HG02610 (cell line): Measurements from ENCODE around the gene LRRC56.

Experiments
- ATAC-seq: cut with Tn5 transposase; IDR thresholded peaks from one replicate; pipeline ENCODE4 v1.9.1; 2021; ENCODE audit warnings: mild to moderate bottlenecking, moderate library complexity; ENCODE audit not compliant: unreplicated experiment

The LRRC56 gene

GRCh38 chr11:518463-519202 is 18.7 kb upstream of the LRRC56 start:
- ATAC-seq: peak; percentile 60

GRCh38 chr11:520428-521176 is 16.7 kb upstream of the LRRC56 start:
- ATAC-seq: no peak

- ATAC-seq: no peak
Measured at GRCh38 chr11:521177-521688, 16.1 kb upstream of the LRRC56 start.

GRCh38 chr11:526192-526591 is 11.1 kb upstream of the LRRC56 start:
- ATAC-seq: no peak

GRCh38 chr11:528166-528814 is 9.0 kb upstream of the LRRC56 start:
- ATAC-seq: no peak

GRCh38 chr11:528815-529727 is 8.3 kb upstream of the LRRC56 start:
- no peak for ATAC-seq

GRCh38 chr11:529728-530411 is 7.5 kb upstream of the LRRC56 start:
- ATAC-seq: no peak

GRCh38 chr11:530960-531831 is 6.1 kb upstream of the LRRC56 start:
- ATAC-seq: no peak

- no peak for ATAC-seq
Measured at GRCh38 chr11:531919-532526, 5.3 kb upstream of the LRRC56 start.

GRCh38 chr11:532527-532985 is 4.8 kb upstream of the LRRC56 start:
- no peak for ATAC-seq

GRCh38 chr11:532986-533585 is 4.2 kb upstream of the LRRC56 start:
- no peak for ATAC-seq

- ATAC-seq: no peak
Measured at GRCh38 chr11:533586-534395, 3.5 kb upstream of the LRRC56 start.

GRCh38 chr11:534396-535209 is 2.7 kb upstream of the LRRC56 start:
- ATAC-seq: peak; percentile 0

- peak; percentile 8 for ATAC-seq
Measured at GRCh38 chr11:535210-535518, 2.2 kb upstream of the LRRC56 start.

- peak; percentile 71 for ATAC-seq
Measured at GRCh38 chr11:535519-536454, 1.5 kb upstream of the LRRC56 start, which contains the start of gene HRAS. Gene HRAS, minus strand, starts transcription at chr11:535576.
